Measurements from ENCODE around the gene LRRC8E. TPM values are rescaled to one million over a fixed set of nuclear protein-coding genes. Genes with fewer than 3 reads are reported as not detected.
A peak's percentile ranks its signal among the peaks of the same experiment; 100 is the strongest.
"Not testable (repeated sequence)": the region's sequence is repeated elsewhere in the genome, so short reads cannot be mapped to it uniquely, and the experiment has no call there.

LRRC8E gene
- polyA plus RNA-seq, 4 donors, result 0.27 to 0.71 (median 0.60) TPM

- H3K4me3 ChIP-seq (ENCODE audit: low read depth in 1 of 3, low read length in 3 of 3), result no peak overlapping the region
- H3K9me3 ChIP-seq (ENCODE audit: control insufficient read depth in 2 of 2, insufficient read depth in 1 of 2, low read depth in 1 of 2, low read length in 1 of 2), result no peaks in the 10 kb centered on the region
- DNase-seq (no peak), FAIRE-seq (no peak)
- peaks cover 0 to 9% (median 0%) of the 10 kb centered on the region in 3 donors for H3K36me3 ChIP-seq (ENCODE audit: control insufficient read depth in 3 of 3, insufficient read depth in 2 of 3, low read depth in 1 of 3, low read length in 3 of 3)
- WGBS, 3 donors, result 21 to 65% (median 44%) methylated on average over 8 of the region's 8 CpGs
- no peak overlapping the region for H3K27ac ChIP-seq (ENCODE audit: low read depth in 1 of 3, low read length in 2 of 3)
- H3K27me3 ChIP-seq (ENCODE audit: control insufficient read depth in 3 of 3, insufficient read depth in 3 of 3, low read length in 3 of 3), result peaks cover 3 to 35% (median 10%) of the 10 kb centered on the region in 3 donors
- H3K4me1 ChIP-seq (ENCODE audit: control insufficient read depth in 3 of 3, insufficient read depth in 2 of 3, low read depth in 1 of 3, low read length in 2 of 3), result peaks cover 0 to 34% (median 8%) of the 10 kb centered on the region in 3 donors
These were observed 30.6 kb upstream of the LRRC8E start for GRCh38 chr19:7857727-7858108.

GRCh38 chr19:7858109-7858770 lies 30.1 kb upstream of the LRRC8E start:
- peak in 1 of 2 donors; percentile 59 for DNase-seq
- 11 to 48% (median 25%) methylated on average over 23 to 29 of the region's 29 CpGs for WGBS, 3 donors
- no peaks in the 10 kb centered on the region for H3K9me3 ChIP-seq (ENCODE audit: control insufficient read depth in 2 of 2, insufficient read depth in 1 of 2, low read depth in 1 of 2, low read length in 1 of 2)
- H3K4me3 ChIP-seq (ENCODE audit: low read depth in 1 of 3, low read length in 3 of 3), result no peak overlapping the region
- H3K4me1 ChIP-seq (ENCODE audit: control insufficient read depth in 3 of 3, insufficient read depth in 2 of 3, low read depth in 1 of 3, low read length in 2 of 3), result peaks cover 0 to 34% (median 8%) of the 10 kb centered on the region in 3 donors
- peaks cover 0 to 9% (median 0%) of the 10 kb centered on the region in 3 donors for H3K36me3 ChIP-seq (ENCODE audit: control insufficient read depth in 3 of 3, insufficient read depth in 2 of 3, low read depth in 1 of 3, low read length in 3 of 3)
- FAIRE-seq, result no peak
- H3K27me3 ChIP-seq (ENCODE audit: control insufficient read depth in 3 of 3, insufficient read depth in 3 of 3, low read length in 3 of 3), result peaks cover 3 to 35% (median 10%) of the 10 kb centered on the region in 3 donors
- H3K27ac ChIP-seq (ENCODE audit: low read depth in 1 of 3, low read length in 2 of 3), result no peak overlapping the region

GRCh38 chr19:7859087-7859486 lies 29.2 kb upstream of the LRRC8E start:
- not testable (repeated sequence) for FAIRE-seq; H3K9me3 ChIP-seq (ENCODE audit: control insufficient read depth in 2 of 2, insufficient read depth in 1 of 2, low read depth in 1 of 2, low read length in 1 of 2); DNase-seq; H3K27ac ChIP-seq (ENCODE audit: low read depth in 1 of 3, low read length in 2 of 3); H3K4me3 ChIP-seq (ENCODE audit: low read depth in 1 of 3, low read length in 3 of 3)
- Histone ChIP-seq H3K4me1 (ENCODE audit: control insufficient read depth in 3 of 3, insufficient read depth in 2 of 3, low read depth in 1 of 3, low read length in 2 of 3) (peaks cover 0 to 28% (median 8%) of the 10 kb centered on the region in 3 donors), H3K36me3 (ENCODE audit: control insufficient read depth in 3 of 3, insufficient read depth in 2 of 3, low read depth in 1 of 3, low read length in 3 of 3) (peaks cover 0 to 12% (median 0%) of the 10 kb centered on the region in 3 donors), H3K27me3 (ENCODE audit: control insufficient read depth in 3 of 3, insufficient read depth in 3 of 3, low read length in 3 of 3) (peaks cover 7 to 43% (median 10%) of the 10 kb centered on the region in 3 donors)
- 95 to 97% (median 97%) methylated on average over 8 of the region's 8 CpGs for WGBS, 3 donors

- H3K36me3 ChIP-seq (ENCODE audit: control insufficient read depth in 3 of 3, insufficient read depth in 2 of 3, low read depth in 1 of 3, low read length in 3 of 3), result peaks cover 0 to 12% (median 0%) of the 10 kb centered on the region in 3 donors
- H3K9me3 ChIP-seq (ENCODE audit: control insufficient read depth in 2 of 2, insufficient read depth in 1 of 2, low read depth in 1 of 2, low read length in 1 of 2), result no peaks in the 10 kb centered on the region
- DNase-seq (no peak), FAIRE-seq (no peak)
- H3K4me1 ChIP-seq (ENCODE audit: control insufficient read depth in 3 of 3, insufficient read depth in 2 of 3, low read depth in 1 of 3, low read length in 2 of 3), result peaks cover 0 to 28% (median 8%) of the 10 kb centered on the region in 3 donors
- H3K27ac ChIP-seq (ENCODE audit: low read depth in 1 of 3, low read length in 2 of 3), result no peak overlapping the region
- no peak overlapping the region for H3K4me3 ChIP-seq (ENCODE audit: low read depth in 1 of 3, low read length in 3 of 3)
- H3K27me3 ChIP-seq (ENCODE audit: control insufficient read depth in 3 of 3, insufficient read depth in 3 of 3, low read length in 3 of 3), result peaks cover 10 to 53% (median 12%) of the 10 kb centered on the region in 3 donors
- 85 to 91% (median 89%) methylated on average over 21 to 22 of the region's 22 CpGs for WGBS, 3 donors
These were observed 28.2 kb upstream of the LRRC8E start for GRCh38 chr19:7859831-7860713.

GRCh38 chr19:7860714-7861618 lies 27.3 kb upstream of the LRRC8E start:
- Histone ChIP-seq H3K4me1 (ENCODE audit: control insufficient read depth in 3 of 3, insufficient read depth in 2 of 3, low read depth in 1 of 3, low read length in 2 of 3) (peaks cover 0 to 28% (median 8%) of the 10 kb centered on the region in 3 donors), H3K4me3 (ENCODE audit: low read depth in 1 of 3, low read length in 3 of 3) (no peak overlapping the region), H3K9me3 (ENCODE audit: control insufficient read depth in 2 of 2, insufficient read depth in 1 of 2, low read depth in 1 of 2, low read length in 1 of 2) (no peaks in the 10 kb centered on the region), H3K27me3 (ENCODE audit: control insufficient read depth in 3 of 3, insufficient read depth in 3 of 3, low read length in 3 of 3) (peaks cover 10 to 62% (median 16%) of the 10 kb centered on the region in 3 donors), H3K27ac (ENCODE audit: low read depth in 1 of 3, low read length in 2 of 3) (no peak overlapping the region), H3K36me3 (ENCODE audit: control insufficient read depth in 3 of 3, insufficient read depth in 2 of 3, low read depth in 1 of 3, low read length in 3 of 3) (peaks cover 0 to 12% (median 0%) of the 10 kb centered on the region in 3 donors)
- no peak for FAIRE-seq
- WGBS, 3 donors, result 80 to 87% (median 83%) methylated on average over 13 to 14 of the region's 14 CpGs
- no peak for DNase-seq

GRCh38 chr19:7861619-7862412 lies 26.5 kb upstream of the LRRC8E start:
- peaks cover 10 to 70% (median 16%) of the 10 kb centered on the region in 3 donors for H3K27me3 ChIP-seq (ENCODE audit: control insufficient read depth in 3 of 3, insufficient read depth in 3 of 3, low read length in 3 of 3)
- no peak for FAIRE-seq

GRCh38 chr19:7862413-7862951 lies 25.8 kb upstream of the LRRC8E start:
- Histone ChIP-seq H3K9me3 (ENCODE audit: control insufficient read depth in 2 of 2, insufficient read depth in 1 of 2, low read depth in 1 of 2, low read length in 1 of 2) (no peaks in the 10 kb centered on the region), H3K4me3 (ENCODE audit: low read depth in 1 of 3, low read length in 3 of 3) (peak overlapping the region in 2 of 3 donors; percentile 27 to 34), H3K27ac (ENCODE audit: low read depth in 1 of 3, low read length in 2 of 3) (no peak overlapping the region), H3K27me3 (ENCODE audit: control insufficient read depth in 3 of 3, insufficient read depth in 3 of 3, low read length in 3 of 3) (peaks cover 10 to 76% (median 14%) of the 10 kb centered on the region in 3 donors), H3K4me1 (ENCODE audit: control insufficient read depth in 3 of 3, insufficient read depth in 2 of 3, low read depth in 1 of 3, low read length in 2 of 3) (peaks cover 0 to 28% (median 8%) of the 10 kb centered on the region in 3 donors), H3K36me3 (ENCODE audit: control insufficient read depth in 3 of 3, insufficient read depth in 2 of 3, low read depth in 1 of 3, low read length in 3 of 3) (peaks cover 0 to 12% (median 0%) of the 10 kb centered on the region in 3 donors)
- FAIRE-seq (no peak), DNase-seq (peak; percentile 63 to 81)
- 0 to 4% (median 4%) methylated on average over 20 to 66 of the region's 67 CpGs for WGBS, 3 donors

More at GRCh38 chr19:7861619-7862412, 26.5 kb upstream of the LRRC8E start:
- Histone ChIP-seq H3K27ac (ENCODE audit: low read depth in 1 of 3, low read length in 2 of 3) (no peak overlapping the region), H3K4me1 (ENCODE audit: control insufficient read depth in 3 of 3, insufficient read depth in 2 of 3, low read depth in 1 of 3, low read length in 2 of 3) (peaks cover 0 to 28% (median 8%) of the 10 kb centered on the region in 3 donors), H3K36me3 (ENCODE audit: control insufficient read depth in 3 of 3, insufficient read depth in 2 of 3, low read depth in 1 of 3, low read length in 3 of 3) (peaks cover 0 to 12% (median 0%) of the 10 kb centered on the region in 3 donors), H3K4me3 (ENCODE audit: low read depth in 1 of 3, low read length in 3 of 3) (peak overlapping the region in 2 of 3 donors; percentile 27 to 34), H3K9me3 (ENCODE audit: control insufficient read depth in 2 of 2, insufficient read depth in 1 of 2, low read depth in 1 of 2, low read length in 1 of 2) (no peaks in the 10 kb centered on the region)
- DNase-seq, result no peak
- 22 to 25% (median 24%) methylated on average over 56 to 63 of the region's 63 CpGs for WGBS, 3 donors
